Mucosa of stomach (tissue), 1 donor: ENCODE results near the gene SLX4.

Experiments used
- H3K27me3 ChIP-seq: one replicate; pipeline ENCODE4 v1.7.0; 2013; ENCODE audit warnings: mild to moderate bottlenecking, low read length; ENCODE audit not compliant: control insufficient read depth, insufficient read depth
- H3K36me3 ChIP-seq: one replicate; pipeline ENCODE4 v1.7.0; 2013; ENCODE audit warnings: low read length; ENCODE audit not compliant: control insufficient read depth, insufficient read depth
- H3K4me1 ChIP-seq: one replicate; pipeline ENCODE4 v1.7.0; 2013; ENCODE audit warnings: mild to moderate bottlenecking, low read length; ENCODE audit not compliant: control insufficient read depth, insufficient read depth
- H3K4me3 ChIP-seq: one replicate; pipeline ENCODE4 v1.7.0; 2013; ENCODE audit warnings: low read length
- H3K9ac ChIP-seq: one replicate; pipeline ENCODE4 v1.7.0; 2013; ENCODE audit warnings: mild to moderate bottlenecking, low read length, moderate library complexity
- H3K9me3 ChIP-seq: one replicate; pipeline ENCODE4 v1.7.0; 2013; ENCODE audit warnings: mild to moderate bottlenecking, low read length, moderate library complexity; ENCODE audit not compliant: control insufficient read depth
- donor health status: Pancreatic carcinoma.

Gene SLX4

GRCh38 chr16:3574195-3574594 lies 37.2 kb downstream of the SLX4 start:
- Histone ChIP-seq H3K9ac (no peak overlapping the region), H3K4me1 (no peaks in the 10 kb centered on the region), H3K36me3 (no peaks in the 10 kb centered on the region), H3K27me3 (peaks cover 4% of the 10 kb centered on the region), H3K9me3 (no peaks in the 10 kb centered on the region), H3K4me3 (no peak overlapping the region)

GRCh38 chr16:3573146-3573815 lies 38.1 kb downstream of the SLX4 start:
- Histone ChIP-seq H3K36me3 (no peaks in the 10 kb centered on the region), H3K4me1 (no peaks in the 10 kb centered on the region), H3K9me3 (no peaks in the 10 kb centered on the region), H3K9ac (no peak overlapping the region), H3K4me3 (no peak overlapping the region), H3K27me3 (peaks cover 4% of the 10 kb centered on the region)

GRCh38 chr16:3570420-3571062 lies 40.9 kb downstream of the SLX4 start:
- Histone ChIP-seq H3K36me3 (no peaks in the 10 kb centered on the region), H3K9me3 (no peaks in the 10 kb centered on the region), H3K27me3 (no peaks in the 10 kb centered on the region), H3K4me3 (no peak overlapping the region), H3K4me1 (no peaks in the 10 kb centered on the region), H3K9ac (no peak overlapping the region)

GRCh38 chr16:3569851-3570250 lies 41.6 kb downstream of the SLX4 start:
- H3K9ac ChIP-seq: no peak overlapping the region
- no peaks in the 10 kb centered on the region for H3K27me3 ChIP-seq
- no peaks in the 10 kb centered on the region for H3K36me3 ChIP-seq
- no peak overlapping the region for H3K4me3 ChIP-seq
- H3K4me1 ChIP-seq: no peaks in the 10 kb centered on the region
- H3K9me3 ChIP-seq: no peaks in the 10 kb centered on the region

GRCh38 chr16:3566990-3567389 lies 44.4 kb downstream of the SLX4 start:
- Histone ChIP-seq H3K9ac (no peak overlapping the region), H3K4me1 (no peaks in the 10 kb centered on the region), H3K9me3 (no peaks in the 10 kb centered on the region), H3K36me3 (no peaks in the 10 kb centered on the region), H3K27me3 (no peaks in the 10 kb centered on the region), H3K4me3 (no peak overlapping the region)

GRCh38 chr16:3564889-3565141 lies 46.6 kb downstream of the SLX4 start:
- H3K36me3 ChIP-seq: no peaks in the 10 kb centered on the region
- H3K9ac ChIP-seq: no peak overlapping the region
- H3K4me3 ChIP-seq: no peak overlapping the region
- no peaks in the 10 kb centered on the region for H3K9me3 ChIP-seq
- no peaks in the 10 kb centered on the region for H3K4me1 ChIP-seq
- H3K27me3 ChIP-seq: no peaks in the 10 kb centered on the region

GRCh38 chr16:3564130-3564888 lies 47.1 kb downstream of the SLX4 start:
- Histone ChIP-seq H3K4me3 (no peak overlapping the region), H3K4me1 (no peaks in the 10 kb centered on the region), H3K36me3 (no peaks in the 10 kb centered on the region), H3K27me3 (no peaks in the 10 kb centered on the region), H3K9me3 (no peaks in the 10 kb centered on the region), H3K9ac (no peak overlapping the region)

- no peak overlapping the region for H3K4me3 ChIP-seq
- no peaks in the 10 kb centered on the region for H3K9me3 ChIP-seq
- no peak overlapping the region for H3K9ac ChIP-seq
- no peaks in the 10 kb centered on the region for H3K36me3 ChIP-seq
- no peaks in the 10 kb centered on the region for H3K4me1 ChIP-seq
- no peaks in the 10 kb centered on the region for H3K27me3 ChIP-seq
These were observed 48.4 kb downstream of the SLX4 start for GRCh38 chr16:3562914-3563480.

GRCh38 chr16:3561626-3562025 lies 49.8 kb downstream of the SLX4 start:
- Histone ChIP-seq H3K9me3 (no peaks in the 10 kb centered on the region), H3K4me1 (no peaks in the 10 kb centered on the region), H3K27me3 (no peaks in the 10 kb centered on the region), H3K36me3 (no peaks in the 10 kb centered on the region), H3K4me3 (no peak overlapping the region), H3K9ac (no peak overlapping the region)

- no peaks in the 10 kb centered on the region for H3K4me1 ChIP-seq
- no peaks in the 10 kb centered on the region for H3K9me3 ChIP-seq
- no peaks in the 10 kb centered on the region for H3K27me3 ChIP-seq
- no peaks in the 10 kb centered on the region for H3K36me3 ChIP-seq
- no peak overlapping the region for H3K4me3 ChIP-seq
- no peak overlapping the region for H3K9ac ChIP-seq
These were observed 57.0 kb downstream of the SLX4 start for GRCh38 chr16:3554351-3554928.

GRCh38 chr16:3553138-3553923 lies 58.1 kb downstream of the SLX4 start:
- H3K36me3 ChIP-seq: no peaks in the 10 kb centered on the region
- no peaks in the 10 kb centered on the region for H3K9me3 ChIP-seq
- H3K4me3 ChIP-seq: no peak overlapping the region
- H3K27me3 ChIP-seq: no peaks in the 10 kb centered on the region
- H3K4me1 ChIP-seq: no peaks in the 10 kb centered on the region
- no peak overlapping the region for H3K9ac ChIP-seq
